HG02840 (cell line): Measurements from ENCODE around the gene CDK5RAP2.

Experiments used
- ATAC-seq: cut with Tn5 transposase; IDR thresholded peaks from one replicate; pipeline ENCODE4 v1.9.1; 2021; ENCODE audit warnings: mild to moderate bottlenecking, moderate library complexity, moderate number of reproducible peaks; ENCODE audit not compliant: unreplicated experiment, low FRiP score

Gene CDK5RAP2

DNA sequence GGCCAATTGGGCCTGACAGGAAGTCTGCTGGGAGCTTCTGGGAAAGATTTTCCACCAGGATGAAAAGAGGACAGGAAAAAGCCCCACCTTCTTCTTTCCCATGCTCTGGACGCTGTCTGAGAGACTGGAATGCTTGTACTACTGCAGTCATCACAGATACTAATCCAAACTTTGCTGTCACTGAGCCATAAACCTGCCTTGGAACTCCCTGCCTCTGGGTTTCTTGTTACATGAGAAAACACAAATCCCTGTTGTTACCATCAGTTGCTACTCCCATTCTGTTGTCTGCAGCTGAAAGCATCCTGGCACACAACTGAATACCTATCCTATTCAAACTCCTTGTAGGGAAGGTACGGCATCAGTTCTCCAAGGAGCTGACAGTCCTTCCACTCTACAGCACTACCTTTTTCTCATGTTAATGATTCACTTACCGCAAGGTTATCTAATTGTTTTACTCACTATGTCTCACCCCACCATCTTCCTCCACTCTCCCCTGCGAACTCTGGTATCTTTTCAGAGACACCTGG is 167.5 kb downstream of the CDK5RAP2 start:
- no peak for ATAC-seq

DNA sequence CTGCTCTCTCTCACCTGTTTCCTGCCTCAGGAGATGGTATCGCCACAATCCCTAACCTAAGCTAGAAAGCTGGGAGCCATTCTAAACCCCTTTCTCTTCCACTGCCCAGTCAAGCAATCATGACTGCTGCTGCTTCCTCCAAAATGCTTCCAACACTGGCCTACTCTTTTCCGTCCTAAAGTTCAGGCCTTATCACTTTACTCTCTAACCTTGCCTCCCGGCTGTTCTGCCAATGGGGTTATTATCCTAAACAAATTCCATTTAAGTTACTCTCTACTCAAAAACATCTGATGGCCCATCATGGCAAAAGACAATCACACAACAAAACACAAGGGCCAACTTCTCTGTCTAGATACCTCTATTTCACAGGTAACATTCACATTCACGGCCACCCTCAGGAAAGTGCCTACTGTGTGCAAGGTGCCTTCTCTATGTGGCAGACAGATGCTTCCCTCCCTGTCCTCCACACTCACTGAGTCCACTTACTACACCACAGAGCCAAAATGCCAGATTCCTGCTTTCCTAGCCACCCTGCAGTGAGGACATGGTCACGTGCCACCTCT is 168.0 kb downstream of the CDK5RAP2 start:
- no peak for ATAC-seq

DNA sequence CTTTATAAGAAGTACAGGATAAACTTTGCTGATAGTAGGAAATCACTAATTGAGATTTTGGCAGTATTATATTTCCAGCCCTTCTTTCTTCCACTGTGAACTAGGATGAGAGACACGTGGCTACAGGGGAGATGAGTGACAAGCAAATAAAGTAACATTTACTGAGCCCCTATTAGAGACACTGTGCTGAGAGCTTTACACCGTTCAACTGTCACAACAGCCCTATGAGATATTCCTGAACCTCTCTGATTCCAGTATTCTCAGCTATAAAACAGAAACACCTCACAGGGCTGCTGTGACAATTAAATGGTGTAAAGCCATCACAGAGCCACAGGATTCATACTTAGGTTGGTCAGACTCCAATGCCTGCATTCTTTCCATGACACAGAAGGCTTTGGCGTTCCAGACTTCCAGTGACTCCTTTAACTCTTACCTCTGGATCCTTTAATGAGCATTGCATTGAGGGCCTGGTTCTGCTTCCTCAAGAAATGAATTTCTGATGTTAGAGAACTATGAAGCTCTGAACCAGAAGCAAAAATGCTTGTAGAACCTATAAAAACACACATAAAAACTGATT is 169.0 kb downstream of the CDK5RAP2 start:
- no peak for ATAC-seq

DNA sequence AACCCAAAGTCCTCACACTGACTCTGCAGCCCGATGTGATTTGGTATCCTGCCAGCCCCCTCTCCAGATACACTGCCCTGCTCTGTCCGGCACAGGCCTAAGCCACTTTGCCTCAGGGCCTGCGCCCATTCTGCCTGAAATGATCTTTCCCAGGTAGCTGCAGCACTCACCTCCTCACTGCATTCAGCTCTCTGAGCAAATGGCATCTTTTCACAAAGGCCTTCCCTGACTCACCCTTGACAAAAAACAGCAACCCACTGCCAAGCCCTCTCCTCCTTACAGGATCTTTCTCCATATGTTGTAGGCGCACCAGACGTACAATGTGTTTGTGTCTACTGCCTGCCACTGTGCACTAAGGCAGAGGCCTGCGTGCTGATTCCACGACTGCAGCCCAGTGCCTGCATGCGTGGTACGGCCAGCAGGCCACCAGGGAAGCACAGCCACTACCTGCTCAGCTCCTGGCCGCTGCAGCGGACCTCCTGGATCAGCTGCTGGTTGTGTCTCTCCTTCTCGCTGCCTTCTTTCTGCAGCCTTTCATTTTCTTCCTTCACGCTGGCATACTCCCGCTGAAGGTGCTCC is 171.2 kb downstream of the CDK5RAP2 start:
- ATAC-seq: no peak

DNA sequence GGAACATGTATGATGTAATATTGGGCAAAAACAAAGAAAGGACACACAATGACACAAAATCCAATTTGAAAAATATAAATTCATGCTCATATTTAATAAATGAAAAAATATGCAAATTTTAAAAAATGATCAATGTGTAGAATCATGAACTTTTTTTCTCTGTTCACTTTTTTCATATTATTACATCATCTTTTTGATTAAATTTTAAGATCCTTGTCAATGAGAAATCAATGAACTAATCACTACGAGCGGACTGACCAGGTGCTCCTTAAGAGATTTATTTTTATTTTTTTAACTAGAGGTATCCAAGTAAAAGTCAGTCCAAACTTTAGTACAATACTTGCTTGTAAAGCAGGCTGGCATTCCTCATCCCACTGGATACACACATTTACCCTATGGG is 174.1 kb downstream of the CDK5RAP2 start:
- ATAC-seq: no peak

DNA sequence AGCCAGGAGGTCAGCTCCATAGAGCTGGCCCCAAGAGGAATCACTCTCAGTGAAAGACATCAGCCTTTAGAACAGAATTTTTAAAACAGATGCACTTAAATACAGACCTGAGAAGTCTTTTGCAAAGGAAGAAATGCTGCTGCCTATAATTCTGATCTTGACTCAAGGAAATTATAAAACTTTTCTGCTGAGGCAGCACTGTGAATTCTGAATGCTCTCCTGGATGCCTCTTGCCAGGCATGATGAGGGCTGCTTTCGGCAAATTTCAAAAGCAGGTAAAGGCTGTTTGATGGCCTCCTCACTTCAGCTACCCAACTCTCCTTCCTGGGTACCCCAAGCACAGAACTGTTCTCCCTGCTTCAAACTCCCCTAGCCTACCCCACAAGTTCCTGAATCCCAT is 174.8 kb downstream of the CDK5RAP2 start:
- ATAC-seq: no peak

DNA sequence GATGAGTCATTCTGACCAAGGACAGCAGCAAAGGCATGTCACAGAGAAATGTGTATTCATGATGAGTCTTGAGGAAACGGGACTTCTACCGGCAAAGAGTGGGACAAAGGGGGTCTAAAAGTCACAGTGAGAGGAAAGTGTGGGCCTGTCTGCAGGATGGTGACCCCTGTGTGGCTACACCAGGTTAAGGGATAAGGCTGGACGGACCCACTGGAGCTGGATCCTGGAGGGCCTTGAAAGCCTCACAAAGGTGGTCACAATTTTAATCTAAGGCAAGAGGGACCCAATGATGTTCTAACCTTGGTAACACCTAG is 176.5 kb downstream of the CDK5RAP2 start:
- ATAC-seq: no peak

DNA sequence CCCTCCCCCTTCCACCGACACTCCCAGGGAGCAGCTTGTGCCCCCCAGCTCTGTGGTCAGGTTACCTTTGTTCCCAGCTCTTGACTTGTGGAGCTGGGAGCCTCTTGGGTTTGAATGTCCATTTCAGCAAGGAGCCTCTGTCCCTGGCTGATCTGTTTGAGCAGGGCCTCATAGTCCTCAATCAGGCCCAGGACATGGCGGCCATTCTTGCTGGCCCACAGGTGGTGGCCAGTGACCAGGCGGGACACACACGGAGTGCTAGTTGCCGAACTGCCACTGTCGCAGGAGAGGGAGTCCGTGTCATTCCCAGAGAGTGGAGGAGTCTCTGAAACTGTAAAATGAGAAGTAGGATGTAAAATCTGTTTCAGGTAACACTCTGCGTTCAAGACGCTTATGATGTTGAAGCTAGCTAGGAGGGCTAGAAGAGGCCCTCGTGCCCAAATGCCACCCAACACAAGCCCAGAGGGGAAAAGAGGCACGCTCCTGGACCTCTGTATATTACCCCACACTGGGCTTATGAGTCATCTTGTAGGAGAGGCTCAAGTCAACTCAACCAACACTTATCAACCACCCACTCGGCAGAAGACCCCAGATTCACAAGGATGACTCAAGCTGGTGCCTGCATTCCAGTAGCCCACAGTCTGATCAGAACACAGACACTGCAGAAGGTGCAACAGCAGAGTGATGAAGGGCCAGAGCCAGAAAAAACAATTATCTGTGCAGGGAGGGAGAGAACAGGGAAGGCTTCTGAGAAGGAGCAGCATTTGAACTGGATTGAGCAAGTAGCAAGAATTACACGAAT is 177.0 kb downstream of the CDK5RAP2 start:
- ATAC-seq: no peak

DNA sequence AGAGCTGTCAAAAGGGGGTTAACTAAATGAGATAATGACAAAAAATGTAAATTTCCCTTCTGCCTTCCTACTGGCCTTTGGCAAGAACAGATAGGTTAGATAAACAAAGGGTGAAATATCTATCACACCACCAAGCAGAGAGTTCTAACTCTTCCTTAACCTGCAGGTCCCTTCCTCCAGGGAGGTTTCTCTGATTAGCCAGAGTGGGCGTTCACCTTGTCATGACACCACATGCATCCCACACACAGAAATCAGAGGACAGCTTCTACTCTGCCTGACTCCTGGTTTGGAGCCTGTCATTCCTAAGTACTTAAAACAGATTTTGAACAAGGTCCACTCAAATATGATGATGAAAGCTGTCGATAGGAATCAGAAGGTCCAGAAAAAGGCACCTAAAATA is 180.0 kb downstream of the CDK5RAP2 start:
- no peak for ATAC-seq

DNA sequence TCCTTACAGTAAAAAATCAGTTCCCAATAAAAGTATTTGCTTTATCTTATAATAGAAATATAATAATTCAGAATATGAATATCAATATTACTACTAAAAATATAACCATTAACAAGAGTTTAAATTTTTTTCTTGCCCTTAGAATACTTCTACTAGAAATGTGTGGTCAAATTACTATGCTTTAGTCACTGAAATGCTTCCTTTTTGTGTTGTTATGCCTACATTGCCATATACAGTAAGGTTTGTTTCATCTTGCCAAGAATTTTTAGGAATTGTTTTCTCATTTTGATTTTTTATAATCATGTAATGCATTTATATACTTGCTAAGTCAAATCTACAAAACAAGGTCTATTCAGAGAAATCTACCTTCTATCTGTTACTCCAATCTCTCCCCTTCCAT is 181.7 kb downstream of the CDK5RAP2 start:
- ATAC-seq: no peak

DNA sequence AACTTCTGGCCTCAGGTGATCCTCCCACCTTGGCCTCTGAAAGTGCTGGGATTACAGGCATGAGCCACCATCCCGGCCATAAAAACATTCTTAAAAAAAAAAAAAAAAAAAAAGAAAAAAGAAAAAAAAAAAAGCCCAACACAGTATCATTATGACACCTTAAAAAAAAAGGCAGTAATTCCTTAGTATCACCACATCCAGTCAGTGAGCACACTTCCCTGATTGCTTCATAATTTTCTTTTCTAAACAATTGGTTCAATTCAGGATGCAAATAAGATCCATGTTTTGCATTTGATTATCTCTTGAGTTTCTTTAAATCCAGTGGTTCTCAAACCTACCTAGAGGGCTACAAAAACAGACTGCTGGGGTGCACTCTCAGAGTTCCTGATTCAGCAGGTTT is 182.5 kb downstream of the CDK5RAP2 start:
- no peak for ATAC-seq

DNA sequence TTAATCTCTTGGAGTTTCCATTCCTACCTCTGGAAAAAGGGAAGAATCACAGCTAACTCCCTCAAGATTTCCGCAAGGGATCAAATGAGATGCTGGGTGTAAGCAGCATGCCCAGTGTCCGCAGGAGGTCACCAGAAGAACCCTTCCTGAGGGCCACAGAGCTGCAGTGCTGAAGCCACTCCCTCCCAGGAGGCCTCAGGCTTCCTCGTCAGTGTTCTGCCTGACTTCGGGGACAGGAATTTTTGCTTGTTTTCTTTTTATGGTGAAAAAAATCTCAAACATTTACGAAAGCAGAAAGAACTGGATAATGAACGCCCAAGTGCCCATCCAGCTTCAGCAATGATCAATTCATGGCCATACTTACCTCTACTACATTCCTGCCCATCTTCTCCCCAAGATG is 183.0 kb downstream of the CDK5RAP2 start:
- no peak for ATAC-seq

DNA sequence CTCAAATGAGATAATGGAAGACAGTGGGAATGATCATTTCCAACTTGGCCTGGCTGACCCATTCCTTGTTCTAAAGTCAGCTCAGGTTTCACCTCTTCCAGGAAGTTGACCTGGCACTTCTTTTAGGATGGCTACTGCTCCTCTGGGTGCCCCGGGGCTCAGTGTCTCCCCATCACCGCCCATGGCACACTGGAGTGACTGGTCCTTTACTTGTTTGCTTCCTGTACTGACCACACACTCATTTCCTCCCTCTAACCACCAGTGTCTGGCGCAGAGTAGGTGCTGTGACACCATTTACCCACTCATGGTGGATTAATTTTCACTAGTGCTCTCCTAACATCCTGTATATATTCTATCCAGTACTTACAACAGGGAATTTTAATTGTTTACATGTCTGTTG is 183.5 kb downstream of the CDK5RAP2 start:
- ATAC-seq: no peak

DNA sequence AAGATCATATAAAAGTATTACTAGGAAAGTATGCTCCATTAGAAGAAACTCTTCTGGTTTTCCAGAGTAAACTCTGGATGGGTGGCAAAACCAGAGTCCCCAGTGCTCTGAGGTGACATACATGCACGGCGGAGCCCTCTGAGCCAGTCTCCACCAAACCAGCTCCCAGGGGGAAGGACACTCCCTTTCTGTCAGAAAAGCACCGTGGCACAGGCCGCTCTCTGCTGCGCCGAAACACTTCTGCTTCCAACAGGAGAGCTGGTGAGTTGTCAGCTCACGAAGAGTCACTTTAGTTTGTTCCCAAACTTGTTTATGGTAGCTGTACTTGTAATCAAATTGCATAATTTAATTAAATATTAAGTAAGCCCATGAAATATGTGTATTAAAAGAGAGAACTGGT is 184.6 kb downstream of the CDK5RAP2 start:
- ATAC-seq: no peak

DNA sequence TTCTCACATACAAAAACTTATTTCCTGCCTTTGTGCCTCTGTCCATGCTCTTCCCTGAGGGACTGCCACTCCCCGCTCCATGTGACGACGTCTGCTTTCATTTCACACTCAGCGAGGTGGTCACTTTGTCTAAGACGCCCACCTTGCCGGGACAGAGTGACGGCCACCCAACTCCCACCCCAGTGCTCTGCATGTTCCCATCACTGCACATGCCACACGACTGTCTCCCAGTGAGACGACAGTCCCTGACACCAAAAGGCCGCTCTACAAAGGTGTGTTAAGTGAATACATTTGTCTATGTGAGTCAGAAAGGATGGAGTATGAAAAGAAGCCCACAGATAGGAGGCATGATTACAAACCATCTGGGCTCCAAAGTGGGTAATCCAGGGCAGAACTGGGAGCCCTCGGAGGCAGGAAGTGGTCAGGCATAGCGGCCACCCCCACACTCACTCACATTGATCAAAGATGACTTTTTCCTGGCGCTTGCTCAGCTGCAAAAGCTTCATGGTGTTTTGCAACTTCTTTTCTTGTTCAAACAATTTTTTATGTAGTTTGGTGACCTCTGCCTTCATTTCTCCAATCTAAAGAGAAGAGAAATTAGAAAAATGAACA is 185.8 kb downstream of the CDK5RAP2 start:
- no peak for ATAC-seq

DNA sequence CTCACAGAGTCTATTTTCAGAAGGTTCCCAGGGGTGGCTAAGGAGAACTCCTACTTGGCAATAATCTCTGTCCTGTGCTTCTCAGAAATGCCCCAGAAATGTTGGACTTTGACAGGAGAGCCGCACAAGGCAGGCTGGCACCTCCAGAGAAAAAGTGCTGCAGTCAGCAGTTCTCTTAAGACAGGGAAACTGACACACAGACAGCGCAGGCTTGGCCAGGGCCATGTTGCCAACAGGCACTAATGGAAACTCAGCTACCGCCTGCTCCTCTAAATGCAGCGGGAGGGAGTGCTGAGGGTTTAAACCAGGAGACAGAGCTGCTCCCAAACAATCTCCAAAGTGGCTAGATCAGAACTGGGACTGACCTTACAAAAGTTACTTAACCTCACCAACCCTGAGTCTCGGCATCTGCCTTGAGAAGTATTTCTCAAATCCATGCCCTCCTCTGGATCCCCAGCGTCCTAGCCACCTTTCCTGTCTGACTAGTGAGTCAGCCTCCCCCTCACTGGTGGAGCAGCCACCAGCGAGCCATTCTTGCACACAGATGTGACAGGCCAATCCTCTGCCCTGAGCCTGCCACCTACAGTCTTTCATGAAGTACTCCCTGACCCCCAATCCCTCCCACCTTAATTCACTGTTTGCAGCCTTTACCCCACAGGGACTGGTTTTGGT is 186.4 kb downstream of the CDK5RAP2 start:
- no peak for ATAC-seq

DNA sequence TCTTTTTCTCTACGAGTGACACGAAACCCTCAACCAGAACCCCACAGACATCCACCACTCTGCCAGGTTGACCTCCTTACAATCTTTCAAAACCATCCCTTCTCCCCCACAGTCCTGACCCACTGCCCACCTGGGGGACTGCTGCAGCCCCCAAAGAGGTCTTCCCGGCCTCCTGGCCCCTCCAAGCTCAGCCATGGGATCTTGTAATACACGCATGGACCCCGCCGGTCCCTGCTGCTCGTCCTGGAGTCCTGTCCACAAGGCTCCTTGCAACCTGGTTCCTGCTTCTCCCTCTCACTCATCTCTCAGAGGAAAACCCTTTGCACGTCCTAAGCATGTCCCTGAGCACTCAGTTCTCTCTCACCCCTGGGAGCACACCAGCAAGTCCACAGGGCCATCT is 187.3 kb downstream of the CDK5RAP2 start:
- no peak for ATAC-seq

DNA sequence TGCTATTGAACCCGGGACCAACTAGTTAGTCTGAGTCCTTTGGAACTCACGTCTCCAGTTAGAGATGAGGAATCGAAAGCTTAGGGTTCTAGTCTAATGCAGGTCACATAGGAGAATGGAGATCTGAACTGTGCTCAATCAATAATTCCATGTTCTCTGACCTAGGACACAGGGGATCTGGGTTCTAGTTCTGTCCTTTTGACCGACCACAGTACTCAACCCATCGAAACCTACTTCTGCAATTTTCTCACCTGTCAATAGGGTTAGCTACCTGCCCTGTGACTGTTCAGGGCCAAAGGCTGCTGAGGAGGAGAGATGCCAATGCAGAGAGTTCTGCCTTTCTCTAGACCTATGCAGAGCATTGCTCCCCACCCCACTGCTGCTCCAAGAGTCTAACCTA is 187.7 kb downstream of the CDK5RAP2 start:
- ATAC-seq: no peak

DNA sequence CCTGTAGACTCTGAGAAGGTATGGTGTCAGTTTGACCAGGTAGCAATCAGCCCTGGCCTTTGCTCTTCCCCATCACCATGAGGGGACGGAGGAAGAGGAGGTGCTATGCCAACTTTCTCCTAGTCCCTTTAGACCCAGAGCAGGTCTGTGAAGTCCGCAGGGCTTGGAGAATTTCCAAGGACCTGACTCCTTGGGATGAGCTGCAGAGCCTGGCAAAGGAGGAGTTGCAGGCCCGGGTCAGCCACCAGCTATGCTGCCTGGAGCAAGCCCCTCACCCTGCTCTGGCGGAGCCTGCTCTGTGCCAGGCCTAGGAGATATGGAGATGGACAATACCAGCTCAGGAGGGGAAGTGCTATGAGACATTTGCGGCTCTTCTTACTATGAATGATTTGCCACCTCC is 188.3 kb downstream of the CDK5RAP2 start:
- no peak for ATAC-seq

DNA sequence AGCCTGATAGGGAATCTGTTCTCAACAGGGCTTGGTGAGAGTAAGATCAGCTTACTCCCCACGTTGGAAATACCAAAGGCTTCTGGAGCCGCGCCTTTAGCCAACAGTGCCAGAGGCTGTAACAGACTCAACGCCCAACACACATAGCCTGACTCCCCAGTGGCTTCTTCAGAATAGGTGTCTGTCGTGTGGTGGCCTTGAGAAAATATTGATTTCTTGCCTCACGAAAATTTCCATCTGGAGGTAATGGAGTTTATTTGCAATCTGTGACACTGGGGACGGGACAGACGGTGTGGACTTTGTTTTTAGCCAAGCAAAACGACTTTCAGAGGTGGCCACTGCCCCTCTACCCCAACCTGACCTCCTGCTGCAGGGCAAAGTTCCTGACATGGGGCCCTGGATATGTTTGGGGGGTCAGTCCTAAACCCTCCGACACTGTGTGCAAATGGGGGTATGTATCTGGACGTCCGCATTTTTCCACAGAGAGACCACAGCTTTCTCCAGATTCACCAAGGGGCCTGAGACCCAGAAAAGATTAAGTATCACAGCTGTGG is 189.3 kb downstream of the CDK5RAP2 start:
- ATAC-seq: no peak
